Astrocyte (in vitro differentiated cells and primary cell): Measurements from ENCODE around the gene PDE9A. TPM values are rescaled to one million over a fixed set of nuclear protein-coding genes. Genes with fewer than 3 reads are reported as not detected.

Source experiments
- DNase-seq: peaks from one replicate; pipeline ENCODE4 v3.0.0-alpha.2; 2010; ENCODE audit warnings: low read depth
- FAIRE-seq: peaks from 2 replicates; lab custom pipeline; 2011; peaks lifted over from hg19 to GRCh38; lab: Jason Lieb, UNC
- H2AFZ ChIP-seq: 2 replicates; pipeline ENCODE4 v1.6.0; 2012; ENCODE audit warnings: low read depth, low read length, inconsistent platforms
- H3K27ac ChIP-seq: 2 replicates; pipeline ENCODE4 v1.5.1; 2011; ENCODE audit warnings: low read depth, low read length, inconsistent platforms
- H3K27me3 ChIP-seq: 2 replicates; pipeline ENCODE4 v1.6.0; 2011; ENCODE audit warnings: low read length, inconsistent platforms; ENCODE audit not compliant: insufficient read depth
- H3K36me3 ChIP-seq: 2 replicates; pipeline ENCODE4 v1.5.1; 2011; ENCODE audit warnings: low read length, inconsistent platforms; ENCODE audit not compliant: insufficient read depth
- H3K4me1 ChIP-seq: 2 replicates; pipeline ENCODE4 v1.5.1; 2011; ENCODE audit warnings: low read length, inconsistent platforms; ENCODE audit not compliant: insufficient read depth
- H3K4me2 ChIP-seq: 2 replicates; pipeline ENCODE4 v1.6.0; 2012; ENCODE audit warnings: low read length, inconsistent platforms
- H3K4me3 ChIP-seq: 2 replicates; pipeline ENCODE4 v1.5.1; 2011; ENCODE audit warnings: low read depth, mild to moderate bottlenecking, low read length, inconsistent platforms; ENCODE audit not compliant: insufficient read depth
- H3K79me2 ChIP-seq: 2 replicates; pipeline ENCODE4 v1.6.0; 2012; ENCODE audit warnings: mild to moderate bottlenecking, low read length, inconsistent platforms; ENCODE audit not compliant: insufficient read depth
- H3K9ac ChIP-seq: 2 replicates; pipeline ENCODE4 v1.6.0; 2012; ENCODE audit warnings: mild to moderate bottlenecking, low read length, inconsistent platforms
- H3K9me3 ChIP-seq: 2 replicates; pipeline ENCODE4 v1.5.1; 2012; ENCODE audit warnings: low read depth, mild to moderate bottlenecking, low read length, inconsistent platforms; ENCODE audit not compliant: insufficient read depth
- H4K20me1 ChIP-seq: 2 replicates; pipeline ENCODE4 v1.6.0; 2012; ENCODE audit warnings: low read length, inconsistent platforms; ENCODE audit not compliant: insufficient read depth
- H3K27ac Mint-ChIP-seq: one replicate; pipeline ENCODE4 v1.8.0; 2021; ENCODE audit warnings: mild to moderate bottlenecking, mixed read lengths; ENCODE audit not compliant: unreplicated experiment
- H3K27me3 Mint-ChIP-seq: one replicate; pipeline ENCODE4 v1.8.0; 2021; ENCODE audit warnings: low read depth, mixed read lengths; ENCODE audit not compliant: unreplicated experiment
- H3K36me3 Mint-ChIP-seq: one replicate; pipeline ENCODE4 v1.8.0; 2021; ENCODE audit warnings: low read depth, mixed read lengths; ENCODE audit not compliant: unreplicated experiment
- H3K4me1 Mint-ChIP-seq: one replicate; pipeline ENCODE4 v1.8.0; 2021; ENCODE audit warnings: low read depth, mixed read lengths; ENCODE audit not compliant: unreplicated experiment
- H3K4me3 Mint-ChIP-seq: one replicate; pipeline ENCODE4 v1.8.0; 2021; ENCODE audit warnings: mild to moderate bottlenecking, moderate library complexity, mixed read lengths; ENCODE audit not compliant: unreplicated experiment
- H3K9me3 Mint-ChIP-seq: one replicate; pipeline ENCODE4 v1.8.0; 2021; ENCODE audit warnings: mild to moderate bottlenecking, mixed read lengths; ENCODE audit not compliant: unreplicated experiment
- EZH2 ChIP-seq: IDR thresholded peaks from 2 replicates; pipeline ENCODE4 v1.6.1; 2012; ENCODE audit warnings: mild to moderate bottlenecking, low read length, inconsistent platforms; ENCODE audit not compliant: insufficient read depth
- total RNA-seq: library from RNA; stranded (reverse); gene quantifications from 2 replicates; pipeline ENCODE4 v1.2.1, GENCODE V29; 2021
- TF ChIP-seq, protein P1 (sequence below): IDR thresholded peaks from 2 replicates; pipeline ENCODE4 v1.5.1; 2011; ENCODE audit warnings: low read depth, mild to moderate bottlenecking, inconsistent platforms, low read length, moderate library complexity; ENCODE audit not compliant: insufficient read depth

PDE9A gene
- total RNA-seq, 1 donor from 2014 or later: 7.8 TPM

DNA sequence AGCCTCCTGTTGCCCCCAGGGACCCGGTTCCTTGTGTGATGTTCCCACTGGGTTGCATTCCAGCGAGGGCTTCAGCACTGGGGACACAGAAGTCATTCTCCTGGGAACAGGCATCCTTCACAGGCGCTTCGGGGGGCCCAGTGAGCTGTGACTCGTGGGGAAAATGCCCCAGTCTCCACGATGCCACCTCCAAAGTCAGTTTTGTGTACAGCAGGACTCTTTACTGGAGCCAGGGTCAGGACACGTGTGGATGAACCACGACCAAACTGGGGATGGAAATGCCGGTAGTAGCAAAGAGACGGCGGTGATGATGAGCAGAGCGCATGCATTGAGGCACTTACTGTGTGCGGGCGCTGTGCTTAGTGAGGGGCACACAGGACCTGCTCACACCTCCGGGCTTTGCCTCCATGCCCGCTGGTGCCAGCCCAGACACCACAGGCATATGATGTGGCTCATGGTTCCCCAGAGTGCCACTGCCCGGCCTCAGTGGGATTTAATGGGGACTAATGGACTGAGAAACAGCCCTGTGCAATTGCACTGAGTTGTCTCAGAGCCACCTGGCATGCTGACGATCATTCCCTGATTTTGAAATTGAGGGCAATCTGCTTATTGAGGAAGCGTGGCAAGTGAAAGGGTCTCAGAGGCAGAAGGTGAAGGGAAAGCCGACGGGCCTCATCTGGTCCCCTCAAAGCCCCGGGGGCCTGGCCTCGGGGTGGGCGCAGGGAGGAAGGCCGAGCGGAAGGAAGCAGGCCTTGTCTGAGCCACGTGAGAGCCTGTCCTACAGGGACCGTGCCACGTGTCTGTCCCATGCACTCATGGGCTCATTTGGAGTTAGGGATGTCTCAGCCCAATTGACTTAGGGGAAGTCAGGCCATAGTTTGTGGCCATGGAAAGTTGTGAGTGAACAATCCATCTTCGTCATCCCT, 91.4 kb downstream of the PDE9A start:
- Histone ChIP-seq H3K27ac (no peak overlapping the region), H2AFZ (no peak overlapping the region), H3K79me2 (no peaks in the 10 kb centered on the region), H3K9me3 (no peaks in the 10 kb centered on the region), H4K20me1 (no peaks in the 10 kb centered on the region), H3K4me2 (no peak overlapping the region), H3K4me3 (no peak overlapping the region), H3K4me1 (no peaks in the 10 kb centered on the region), H3K27me3 (peaks cover 38% of the 10 kb centered on the region), H3K9ac (no peak overlapping the region), H3K36me3 (no peaks in the 10 kb centered on the region)
- peaks cover 45% of the 10 kb centered on the region for H3K27me3 Mint-ChIP-seq
- H3K36me3 Mint-ChIP-seq: peaks cover 9% of the 10 kb centered on the region
- H3K4me3 Mint-ChIP-seq: no peak overlapping the region
- no peaks in the 10 kb centered on the region for H3K9me3 Mint-ChIP-seq
- DNase-seq (no peak), FAIRE-seq (no peak)
- TF ChIP-seq EZH2: no peak
- TF ChIP-seq, protein P1, sequence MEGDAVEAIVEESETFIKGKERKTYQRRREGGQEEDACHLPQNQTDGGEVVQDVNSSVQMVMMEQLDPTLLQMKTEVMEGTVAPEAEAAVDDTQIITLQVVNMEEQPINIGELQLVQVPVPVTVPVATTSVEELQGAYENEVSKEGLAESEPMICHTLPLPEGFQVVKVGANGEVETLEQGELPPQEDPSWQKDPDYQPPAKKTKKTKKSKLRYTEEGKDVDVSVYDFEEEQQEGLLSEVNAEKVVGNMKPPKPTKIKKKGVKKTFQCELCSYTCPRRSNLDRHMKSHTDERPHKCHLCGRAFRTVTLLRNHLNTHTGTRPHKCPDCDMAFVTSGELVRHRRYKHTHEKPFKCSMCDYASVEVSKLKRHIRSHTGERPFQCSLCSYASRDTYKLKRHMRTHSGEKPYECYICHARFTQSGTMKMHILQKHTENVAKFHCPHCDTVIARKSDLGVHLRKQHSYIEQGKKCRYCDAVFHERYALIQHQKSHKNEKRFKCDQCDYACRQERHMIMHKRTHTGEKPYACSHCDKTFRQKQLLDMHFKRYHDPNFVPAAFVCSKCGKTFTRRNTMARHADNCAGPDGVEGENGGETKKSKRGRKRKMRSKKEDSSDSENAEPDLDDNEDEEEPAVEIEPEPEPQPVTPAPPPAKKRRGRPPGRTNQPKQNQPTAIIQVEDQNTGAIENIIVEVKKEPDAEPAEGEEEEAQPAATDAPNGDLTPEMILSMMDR: no peak
- no peak overlapping the region for H3K27ac Mint-ChIP-seq
- H3K4me1 Mint-ChIP-seq: no peaks in the 10 kb centered on the region

DNA sequence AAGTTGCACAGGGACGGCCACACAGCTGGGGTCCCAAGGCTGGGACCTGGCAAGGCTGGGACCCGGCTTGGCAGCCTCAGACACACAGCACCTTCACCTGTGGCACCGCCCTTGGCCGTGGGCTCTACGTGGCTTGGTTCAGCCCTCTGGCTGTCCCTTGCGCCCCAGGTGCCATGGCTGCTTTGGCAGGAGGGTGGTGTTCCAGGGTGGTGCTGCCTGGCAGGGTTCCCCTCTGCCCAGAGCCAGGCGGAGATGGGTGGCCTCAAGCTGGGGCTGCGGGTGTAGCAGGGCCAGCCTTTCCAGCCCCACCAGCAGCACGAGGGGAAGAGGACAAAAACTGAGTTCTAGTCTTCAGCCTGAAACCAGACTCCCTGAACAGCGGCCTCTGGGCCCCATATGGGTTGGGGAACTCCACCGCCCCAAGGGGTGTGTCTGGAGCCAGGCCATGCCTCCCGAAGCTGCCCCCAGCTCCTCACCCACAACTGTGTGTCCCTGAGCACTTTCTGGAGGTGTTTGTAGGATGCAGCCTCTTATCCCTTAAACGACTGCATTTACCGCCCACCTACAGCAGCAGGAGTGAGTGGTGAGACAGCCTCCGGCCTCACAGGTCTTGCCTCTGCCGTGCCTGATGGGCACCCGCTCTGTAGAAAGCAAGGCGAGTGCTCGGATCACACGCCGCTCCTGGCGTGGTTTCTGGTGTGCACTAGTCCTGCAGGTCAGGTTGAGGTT, 92.3 kb downstream of the PDE9A start:
- H3K4me1 ChIP-seq: no peaks in the 10 kb centered on the region
- FAIRE-seq: no peak

More for the DNA sequence above, 92.3 kb downstream of the PDE9A start:
- H2AFZ ChIP-seq: no peak overlapping the region
- H3K4me2 ChIP-seq: no peak overlapping the region
- no peaks in the 10 kb centered on the region for H3K9me3 ChIP-seq
- no peak overlapping the region for H3K27ac Mint-ChIP-seq
- H3K27me3 Mint-ChIP-seq: peaks cover 41% of the 10 kb centered on the region
- H3K4me3 ChIP-seq: no peak overlapping the region
- H3K9ac ChIP-seq: no peak overlapping the region
- H3K27me3 ChIP-seq: peaks cover 38% of the 10 kb centered on the region
- no peaks in the 10 kb centered on the region for H3K9me3 Mint-ChIP-seq
- no peaks in the 10 kb centered on the region for H4K20me1 ChIP-seq
- H3K4me1 Mint-ChIP-seq: no peaks in the 10 kb centered on the region
- H3K79me2 ChIP-seq: no peaks in the 10 kb centered on the region
- no peak for DNase-seq
- no peak overlapping the region for H3K4me3 Mint-ChIP-seq
- no peak for TF ChIP-seq EZH2
- TF ChIP-seq, protein P1: no peak
- no peak overlapping the region for H3K27ac ChIP-seq
- no peaks in the 10 kb centered on the region for H3K36me3 ChIP-seq
- H3K36me3 Mint-ChIP-seq: peaks cover 9% of the 10 kb centered on the region
